Transverse colon (tissue), 4 donors: ENCODE data around the gene CRACDL. TPM values are rescaled to one million over a fixed set of nuclear protein-coding genes. Genes with fewer than 3 reads are reported as not detected.

Experiments used
- DNase-seq: peaks from one replicate; pipeline ENCODE4 v3.0.0-alpha.2; 2019
- H3K27ac ChIP-seq, 4 donors: fragments of 200-600 bp; sonication (generic); 2 replicates each; pipeline ENCODE4 v1.5.1; 2016 to 2018; ENCODE audit warnings: inconsistent platforms in 4 of 4
- H3K27me3 ChIP-seq: fragments of 200-600 bp; sonication (generic); 2 replicates; pipeline ENCODE4 v1.5.1; 2017; ENCODE audit warnings: inconsistent platforms
- H3K36me3 ChIP-seq, 4 donors: fragments of 200-600 bp; sonication (generic); 2 replicates each; pipeline ENCODE4 v1.5.1; 2017 to 2019; ENCODE audit warnings: inconsistent platforms in 4 of 4
- H3K4me1 ChIP-seq, 4 donors: fragments of 200-600 bp; sonication (generic); 2 replicates each; pipeline ENCODE4 v1.5.1; 2017 to 2020; ENCODE audit warnings: inconsistent platforms in 4 of 4
- H3K4me3 ChIP-seq, 4 donors: fragments of 200-600 bp; sonication (generic); 1 replicate in 1 of 4; 2 replicates in 3 of 4; pipeline versions ENCODE4 v1.5.1 to v1.6.1; 2017 to 2019; ENCODE audit warnings: inconsistent platforms in 4 of 4
- H3K9me3 ChIP-seq, 2 donors: fragments of 200-600 bp; sonication (generic); 2 replicates each; pipeline ENCODE4 v1.5.1; 2017 to 2019; ENCODE audit warnings: inconsistent platforms in 2 of 2
- EP300 ChIP-seq: sonication (generic); formaldehyde crosslinking; IDR thresholded peaks from one replicate; pipeline ENCODE4 v1.6.1; 2017; ENCODE audit warnings: antibody characterized with exemption, low read depth
- POLR2A ChIP-seq: fragments of 450-650 bp; IDR thresholded peaks from one replicate; pipeline ENCODE4 v1.6.1; 2016; ENCODE audit warnings: antibody characterized with exemption, mild to moderate bottlenecking, moderate library complexity
- POLR2AphosphoS5 ChIP-seq, 3 donors: sonication (generic); formaldehyde crosslinking; IDR thresholded peaks; one replicate each; pipeline ENCODE4 v1.6.1; 2016; ENCODE audit warnings: antibody characterized with exemption in 3 of 3
- WGBS, 2 donors: methylation state at CpG; one replicate each; pipeline ENCODE4 v1.1.5; 2018; ENCODE audit warnings: low coverage in 1 of 2; 5-methylcytosine and 5-hydroxymethylcytosine counted together
- in situ Hi-C, 4 donors: fragments of 200-750 bp; cut with MboI; loops; one replicate each; pipeline versions ENCODE4 v1.15.0 to v1.15.1; 2017; ENCODE audit warnings: low sequenced_read_pairs in 3 of 4, low pct_ligation_motif_present in 1 of 4, low pct_unique_long_range_greater_than_20kb in 1 of 4
- intact Hi-C: fragments of 100-400 bp; cut with DNase I; formaldehyde crosslinking; loops from one replicate; pipeline ENCODE4 v1.15.1; 2023; ENCODE audit warnings: low total_unique reads
- total RNA-seq, 4 donors: library from RNA; depleted of rRNA; stranded (reverse); fragments of >200 nt; gene quantifications; one replicate each; pipeline ENCODE4 v1.1.0, GENCODE V29; 2016
- TF ChIP-seq, protein P1 (sequence below), 5 experiments: fragments of 200-600 bp in 3 of 5; fragments of 450-650 bp in 2 of 5; sonication (generic) in 3 of 5; IDR thresholded peaks; 1 replicate in 2 of 5; 2 replicates in 3 of 5; pipeline ENCODE4 v1.5.1; 2016 to 2017; ENCODE audit warnings: antibody characterized with exemption in 5 of 5, inconsistent platforms in 3 of 5, mild to moderate bottlenecking in 2 of 5, moderate library complexity in 1 of 5

Gene CRACDL
- total RNA-seq, 4 donors from 2014 or later, result 15.1 to 21.3 (median 16.9) TPM

GRCh38 chr2:98952966-98953365 is 16.9 kb upstream of the CRACDL start:
- Histone ChIP-seq H3K4me3 (no peak overlapping the region), H3K36me3 (no peaks in the 10 kb centered on the region), H3K27me3 (peaks cover 15% of the 10 kb centered on the region), H3K4me1 (peaks cover 0 to 3% (median 0%) of the 10 kb centered on the region in 4 donors), H3K9me3 (no peaks in the 10 kb centered on the region), H3K27ac (no peak overlapping the region)
- intact Hi-C loops (no loop called here), in situ Hi-C loops (no loop called here)
- 70 to 77% methylated on average over 4 of the region's 4 CpGs for WGBS, 2 donors
- TF ChIP-seq, protein P1, sequence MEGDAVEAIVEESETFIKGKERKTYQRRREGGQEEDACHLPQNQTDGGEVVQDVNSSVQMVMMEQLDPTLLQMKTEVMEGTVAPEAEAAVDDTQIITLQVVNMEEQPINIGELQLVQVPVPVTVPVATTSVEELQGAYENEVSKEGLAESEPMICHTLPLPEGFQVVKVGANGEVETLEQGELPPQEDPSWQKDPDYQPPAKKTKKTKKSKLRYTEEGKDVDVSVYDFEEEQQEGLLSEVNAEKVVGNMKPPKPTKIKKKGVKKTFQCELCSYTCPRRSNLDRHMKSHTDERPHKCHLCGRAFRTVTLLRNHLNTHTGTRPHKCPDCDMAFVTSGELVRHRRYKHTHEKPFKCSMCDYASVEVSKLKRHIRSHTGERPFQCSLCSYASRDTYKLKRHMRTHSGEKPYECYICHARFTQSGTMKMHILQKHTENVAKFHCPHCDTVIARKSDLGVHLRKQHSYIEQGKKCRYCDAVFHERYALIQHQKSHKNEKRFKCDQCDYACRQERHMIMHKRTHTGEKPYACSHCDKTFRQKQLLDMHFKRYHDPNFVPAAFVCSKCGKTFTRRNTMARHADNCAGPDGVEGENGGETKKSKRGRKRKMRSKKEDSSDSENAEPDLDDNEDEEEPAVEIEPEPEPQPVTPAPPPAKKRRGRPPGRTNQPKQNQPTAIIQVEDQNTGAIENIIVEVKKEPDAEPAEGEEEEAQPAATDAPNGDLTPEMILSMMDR (IDR thresholded peaks at IDR 0.05), result no peak
- no peak for TF ChIP-seq EP300
- TF ChIP-seq POLR2A, result no peak
- TF ChIP-seq POLR2AphosphoS5 (IDR thresholded peaks at IDR 0.05), result no peak
- no peak for DNase-seq

DNA sequence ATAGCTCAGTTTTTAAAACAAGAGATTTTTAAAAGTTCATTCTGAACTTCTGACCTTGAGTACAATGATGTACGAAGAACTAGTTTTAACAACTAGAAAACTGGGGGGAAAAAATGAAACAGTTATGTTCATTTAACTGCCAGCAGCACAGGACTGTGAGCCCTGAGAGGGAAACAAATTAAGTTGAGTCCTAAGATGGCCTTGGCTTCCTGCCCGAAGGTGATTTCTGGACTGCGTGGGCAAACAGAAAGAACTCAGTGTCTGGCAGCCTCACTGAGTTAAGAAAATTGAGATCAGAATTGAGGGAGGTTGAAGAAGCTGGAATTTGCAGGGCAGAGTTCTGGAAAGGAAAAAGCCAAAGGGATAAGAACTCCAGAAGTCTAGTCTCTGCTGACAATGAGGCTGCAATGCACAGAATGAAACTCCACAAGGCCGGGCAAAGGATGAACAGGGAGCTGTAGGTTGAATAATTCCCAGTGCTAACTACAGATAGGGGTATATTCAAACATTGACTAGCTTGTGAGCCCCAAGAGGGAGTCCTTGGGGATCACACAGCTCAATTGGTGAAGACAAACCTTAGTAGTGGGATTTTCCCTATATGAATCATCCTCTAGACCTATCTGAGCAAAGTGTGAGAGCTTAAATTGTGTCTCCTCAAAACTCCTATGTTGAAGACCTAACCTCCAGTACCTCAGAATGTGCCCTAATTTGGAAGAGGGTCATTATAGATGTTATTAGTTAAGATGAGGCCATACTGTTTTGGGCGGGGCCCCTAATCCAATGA is 13.1 kb upstream of the CRACDL start:
- intact Hi-C loops, result no loop called here
- 43 to 76% methylated on average over 2 to 5 of the region's 5 CpGs for WGBS, 2 donors
- DNase-seq, result no peak
- Histone ChIP-seq H3K9me3 (no peaks in the 10 kb centered on the region), H3K27ac (no peak overlapping the region), H3K4me1 (peaks cover 0 to 3% (median 0%) of the 10 kb centered on the region in 4 donors), H3K4me3 (no peak overlapping the region), H3K27me3 (peaks cover 15% of the 10 kb centered on the region), H3K36me3 (no peaks in the 10 kb centered on the region)
- in situ Hi-C loops, result no loop called here
- TF ChIP-seq POLR2AphosphoS5 (IDR thresholded peaks at IDR 0.05), result no peak
- no peak for TF ChIP-seq POLR2A
- TF ChIP-seq EP300, result no peak
- TF ChIP-seq, protein P1 (IDR thresholded peaks at IDR 0.05), result no peak

GRCh38 chr2:98947554-98947953 is 11.5 kb upstream of the CRACDL start:
- 67 to 82% methylated on average over 8 of the region's 8 CpGs for WGBS, 2 donors
- in situ Hi-C loops, result no loop called here
- DNase-seq, result no peak
- peaks cover 0 to 3% (median 0%) of the 10 kb centered on the region in 4 donors for H3K4me1 ChIP-seq
- H3K36me3 ChIP-seq, result no peaks in the 10 kb centered on the region
- TF ChIP-seq, protein P1 (IDR thresholded peaks at IDR 0.05), result no peak
- TF ChIP-seq EP300, result no peak
- no peak for TF ChIP-seq POLR2AphosphoS5 (IDR thresholded peaks at IDR 0.05)
- no peak for TF ChIP-seq POLR2A
- H3K27ac ChIP-seq, result no peak overlapping the region
- peaks cover 7% of the 10 kb centered on the region for H3K27me3 ChIP-seq
- no peaks in the 10 kb centered on the region for H3K9me3 ChIP-seq
- intact Hi-C loops, result no loop called here
- no peak overlapping the region for H3K4me3 ChIP-seq

GRCh38 chr2:98946855-98947254 is 10.8 kb upstream of the CRACDL start:
- peaks cover 0 to 3% (median 0%) of the 10 kb centered on the region in 4 donors for H3K4me1 ChIP-seq
- 91 to 92% methylated on average over 9 of the region's 9 CpGs for WGBS, 2 donors
- H3K36me3 ChIP-seq, result no peaks in the 10 kb centered on the region
- DNase-seq, result no peak
- H3K9me3 ChIP-seq, result no peaks in the 10 kb centered on the region
- no peak overlapping the region for H3K4me3 ChIP-seq
- H3K27ac ChIP-seq, result no peak overlapping the region
- TF ChIP-seq, protein P1 (IDR thresholded peaks at IDR 0.05), result no peak
- TF ChIP-seq EP300 (no peak), POLR2A (no peak), POLR2AphosphoS5 (IDR thresholded peaks at IDR 0.05) (no peak)
- in situ Hi-C loops (no loop called here), intact Hi-C loops (no loop called here)
- H3K27me3 ChIP-seq, result peaks cover 7% of the 10 kb centered on the region
